MCF 10A (cell line): ENCODE results near the gene PIM3. TPM values are rescaled to one million over a fixed set of nuclear protein-coding genes. Genes with fewer than 3 reads are reported as not detected.
A peak's percentile ranks its signal among the peaks of the same experiment; 100 is the strongest.

Experiments
- Bru-seq: library from RNA; stranded (reverse); fragments of 400-500 nt; gene quantifications from one replicate; lab custom pipeline; 2021; lab: Mats Ljungman, UMichigan
- BruChase-seq, 2 experiments: library from RNA; stranded (reverse); fragments of 400-500 nt; gene quantifications; one replicate each; lab custom pipeline; 2021; lab: Mats Ljungman, UMichigan
- BruUV-seq: library from RNA; stranded (reverse); fragments of 400-500 nt; replicated peaks from 2 replicates; lab custom pipeline; 2021; lab: Mats Ljungman, UMichigan
- CTCF ChIA-PET: fragments of 300-600 bp; sonication (Branson Sonifier 250); formaldehyde crosslinking; extraction: SDS; loops from one replicate; lab custom pipeline; 2021; ENCODE audit warnings: antibody characterized with exemption, inconsistent platforms; lab: Yijun Ruan, JAX
- POLR2A ChIA-PET: fragments of 300-600, 350-650 bp; sonication (Branson Sonifier 250); formaldehyde crosslinking; extraction: SDS; loops from one replicate; lab custom pipeline; 2020; ENCODE audit warnings: antibody characterized with exemption, inconsistent platforms; lab: Yijun Ruan, JAX
- DNase-seq: peaks from one replicate; pipeline ENCODE4 v3.0.0-alpha.2; 2018; ENCODE audit not compliant: unreplicated experiment
- H3K27ac Mint-ChIP-seq: one replicate; pipeline ENCODE4 v1.8.0; 2022; ENCODE audit warnings: mild to moderate bottlenecking, low read depth, mixed read lengths; ENCODE audit not compliant: unreplicated experiment
- H3K27me3 Mint-ChIP-seq: one replicate; pipeline ENCODE4 v1.8.0; 2022; ENCODE audit warnings: mixed read lengths; ENCODE audit not compliant: insufficient read depth, unreplicated experiment
- H3K36me3 Mint-ChIP-seq: one replicate; pipeline ENCODE4 v1.8.0; 2022; ENCODE audit warnings: mild to moderate bottlenecking, moderate library complexity, mixed read lengths; ENCODE audit not compliant: insufficient read depth, unreplicated experiment
- H3K4me1 Mint-ChIP-seq: one replicate; pipeline ENCODE4 v1.8.0; 2022; ENCODE audit warnings: mixed read lengths; ENCODE audit not compliant: insufficient read depth, unreplicated experiment
- H3K4me3 Mint-ChIP-seq: one replicate; pipeline ENCODE4 v1.8.0; 2022; ENCODE audit warnings: mild to moderate bottlenecking, moderate library complexity, mixed read lengths; ENCODE audit not compliant: unreplicated experiment
- H3K9me3 Mint-ChIP-seq: one replicate; pipeline ENCODE4 v1.8.0; 2022; ENCODE audit warnings: mixed read lengths; ENCODE audit not compliant: unreplicated experiment
- CTCF ChIP-seq: fragments of 200-600 bp; IDR thresholded peaks from one replicate; pipeline ENCODE4 v1.8.0; 2022; ENCODE audit warnings: antibody characterized with exemption, mild to moderate bottlenecking; ENCODE audit not compliant: unreplicated experiment
- intact Hi-C: fragments of 100-400 bp; cut with micrococcal nuclease; formaldehyde crosslinking; loops from 2 replicates; pipeline ENCODE4 v1.14.1; 2022
- long read RNA-seq: library from polyadenylated mRNA; stranded (forward); transcript quantifications from one replicate; pipeline ENCODE4 v2.0.0, GENCODE V29; 2022
- total RNA-seq: library from RNA; stranded (reverse); gene quantifications from 2 replicates; pipeline ENCODE4 v1.2.3, GENCODE V29; 2022

PIM3 gene
- total RNA-seq (56.3 and 73.5 TPM in 2 replicates), Bru-seq, nascent RNA (percentile 79 among the genes with signal in this experiment), BruChase-seq, experiment 1, labeled RNA remaining after a 6-hour chase (percentile 87 among the genes with signal in this experiment), BruChase-seq, experiment 2, labeled RNA remaining after a 2-hour chase (percentile 94 among the genes with signal in this experiment)
- long read RNA-seq, transcript PIM3-201 (6 exons, 2,369 nt) = major isoform, 281 of 339 reads
- long read RNA-seq, partial matches to known transcripts = 48 of 339 reads
- long read RNA-seq, other reads (novel, unspliced or antisense) = 10 of 339 reads

- peak within 1 kb of the TSS; percentile 77 for H3K27ac Mint-ChIP-seq
Measured at GRCh38 chr22:49960159-49961004, at the start of gene PIM3. Gene PIM3 (plus strand): TSS chr22:49960772. CDS start chr22:49960948, 176 bp downstream.

GRCh38 chr22:49911881-49912625 is 48.5 kb upstream of the PIM3 start:
- DNase-seq = no peak

More at GRCh38 chr22:49960159-49961004, at the start of gene PIM3:
- intact Hi-C loops = loop anchor here (1.0 kb wide), 1 partner anchor 24 kb away; no protein-coding TSS in a partner anchor
- no peak for TF ChIP-seq CTCF
- Mint-ChIP-seq H3K9me3 (no peaks in the 10 kb centered on the region), H3K4me3 (peak within 1 kb of the TSS; percentile 90), H3K27me3 (no peaks in the 10 kb centered on the region), H3K4me1 (peaks cover 19% of the 10 kb centered on the region), H3K36me3 (peaks cover 45% of the 10 kb centered on the region)
- BruUV-seq = no TSS peak
- DNase-seq = peak; percentile 96
- ChIA-PET POLR2A (interaction anchor here (0.8 to 6.1 kb wide), 12 partner anchors 8 to 189 kb away, joined by 3 to 73 read pairs (median 10); partner anchors contain the start of gene IL17REL), CTCF (interaction anchor here (1.0 kb wide), 1 partner anchor 70 kb away, joined by 4 read pairs; no protein-coding TSS in a partner anchor)

GRCh38 chr22:49913026-49913425 is 47.5 kb upstream of the PIM3 start:
- H3K4me1 Mint-ChIP-seq = no peaks in the 10 kb centered on the region
- no peaks in the 10 kb centered on the region for H3K27me3 Mint-ChIP-seq
- H3K27ac Mint-ChIP-seq = no peak overlapping the region
- intact Hi-C loops = loop anchor here (10.0 kb wide), 1 partner anchor 58 kb away; the partner anchor contains the start of gene ZBED4
- BruUV-seq = no TSS peak
- H3K36me3 Mint-ChIP-seq = peaks cover 42% of the 10 kb centered on the region
- no peak overlapping the region for H3K4me3 Mint-ChIP-seq
- H3K9me3 Mint-ChIP-seq = no peaks in the 10 kb centered on the region
- TF ChIP-seq CTCF = no peak
- no peak for DNase-seq
- ChIA-PET CTCF (interaction anchor here (0.7 kb wide), 1 partner anchor 190 kb away, joined by 3 read pairs; no protein-coding TSS in a partner anchor), POLR2A (interaction anchor here (0.6 to 1.1 kb wide), 2 partner anchors 9 to 146 kb away, joined by 3 to 4 read pairs; no protein-coding TSS in a partner anchor)

More at GRCh38 chr22:49911881-49912625, 48.5 kb upstream of the PIM3 start:
- POLR2A ChIA-PET = no interaction called here
- TF ChIP-seq CTCF = no peak
- intact Hi-C loops = loop anchor here (10.0 kb wide), 1 partner anchor 57 kb away; the partner anchor contains the start of gene ZBED4
- no peaks in the 10 kb centered on the region for H3K9me3 Mint-ChIP-seq
- no peaks in the 10 kb centered on the region for H3K27me3 Mint-ChIP-seq
- no peak overlapping the region for H3K27ac Mint-ChIP-seq
- BruUV-seq = no TSS peak
- CTCF ChIA-PET = interaction anchor here (0.7 kb wide), 1 partner anchor 118 kb away, joined by 3 read pairs; no protein-coding TSS in a partner anchor
- peaks cover 47% of the 10 kb centered on the region for H3K36me3 Mint-ChIP-seq
- no peak overlapping the region for H3K4me3 Mint-ChIP-seq
- no peaks in the 10 kb centered on the region for H3K4me1 Mint-ChIP-seq
